HG02610 (cell line): ENCODE results near the gene GLRX.

Source experiments
- ATAC-seq: cut with Tn5 transposase; IDR thresholded peaks from one replicate; pipeline ENCODE4 v1.9.1; 2021; ENCODE audit warnings: mild to moderate bottlenecking, moderate library complexity; ENCODE audit not compliant: unreplicated experiment

The GLRX gene

GRCh38 chr5:95822542-95823181 is at the start of gene GLRX:
GLRX (minus strand) TSS chr5:95822726; CDS start chr5:95822662, 64 bp downstream.
- peak; percentile 37 for ATAC-seq

- ATAC-seq, result no peak
These were observed 48.8 kb upstream of the GLRX start for GRCh38 chr5:95871146-95871806.

- peak; percentile 54 for ATAC-seq
These were observed 47.7 kb upstream of the GLRX start for GRCh38 chr5:95870105-95870672.

GRCh38 chr5:95869173-95869855 is 46.8 kb upstream of the GLRX start:
- peak; percentile 54 for ATAC-seq

GRCh38 chr5:95868136-95868535 is 45.6 kb upstream of the GLRX start:
- no peak for ATAC-seq

- ATAC-seq, result no peak
These were observed 44.0 kb upstream of the GLRX start for GRCh38 chr5:95866435-95867040.

GRCh38 chr5:95864944-95865504 is 42.5 kb upstream of the GLRX start:
- ATAC-seq, result no peak

GRCh38 chr5:95864456-95864855 is 41.9 kb upstream of the GLRX start:
- no peak for ATAC-seq

- ATAC-seq, result no peak
These were observed 40.8 kb upstream of the GLRX start for GRCh38 chr5:95863383-95863757.

- no peak for ATAC-seq
These were observed 40.3 kb upstream of the GLRX start for GRCh38 chr5:95862671-95863382.

GRCh38 chr5:95861864-95862561 is 39.5 kb upstream of the GLRX start:
- ATAC-seq, result no peak

- no peak for ATAC-seq
These were observed 38.8 kb upstream of the GLRX start for GRCh38 chr5:95861221-95861863.

GRCh38 chr5:95859661-95860060 is 37.1 kb upstream of the GLRX start:
- ATAC-seq, result no peak

GRCh38 chr5:95858661-95859595 is 36.4 kb upstream of the GLRX start:
- ATAC-seq, result peak; percentile 75

GRCh38 chr5:95858023-95858461 is 35.5 kb upstream of the GLRX start:
- ATAC-seq, result no peak

- ATAC-seq, result no peak
These were observed 34.8 kb upstream of the GLRX start for GRCh38 chr5:95857185-95857945.

GRCh38 chr5:95856501-95856981 is 34.0 kb upstream of the GLRX start:
- no peak for ATAC-seq
